Keratinocyte (primary cell): ENCODE data around the gene CELSR1. TPM values are rescaled to one million over a fixed set of nuclear protein-coding genes. Genes with fewer than 3 reads are reported as not detected.

Experiments used
- DNase-seq: peaks from one replicate; pipeline ENCODE4 v3.0.0-alpha.2; 2011; ENCODE audit warnings: low read depth, missing footprints, low spot score
- FAIRE-seq: peaks from 2 replicates; lab custom pipeline; 2011; peaks lifted over from hg19 to GRCh38; lab: Jason Lieb, UNC
- H2AFZ ChIP-seq: 2 replicates; pipeline ENCODE4 v1.6.0; 2012; ENCODE audit warnings: low read length, control low read depth, inconsistent platforms; ENCODE audit not compliant: control insufficient read depth
- H3K27ac ChIP-seq: 2 replicates; pipeline ENCODE4 v1.5.1; 2011; ENCODE audit warnings: low read length; ENCODE audit not compliant: control insufficient read depth, insufficient read depth
- H3K27me3 ChIP-seq: 3 replicates; pipeline ENCODE4 v1.6.0; 2011; ENCODE audit warnings: low read length; ENCODE audit not compliant: control insufficient read depth, insufficient read depth; ENCODE audit errors: extremely low read depth
- H3K36me3 ChIP-seq, 2 experiments: 2 replicates in 1 of 2; 3 replicates in 1 of 2; pipeline ENCODE4 v1.5.1; 2011; ENCODE audit warnings: low read length in 2 of 2, mild to moderate bottlenecking in 1 of 2; ENCODE audit not compliant: control insufficient read depth in 2 of 2, insufficient read depth in 2 of 2; ENCODE audit errors: extremely low read depth in 1 of 2
- H3K4me1 ChIP-seq: 3 replicates; pipeline ENCODE4 v1.5.1; 2011; ENCODE audit warnings: low read length; ENCODE audit not compliant: control insufficient read depth, insufficient read depth; ENCODE audit errors: extremely low read depth
- H3K4me2 ChIP-seq: 3 replicates; pipeline ENCODE4 v1.6.0; 2011; ENCODE audit warnings: low read depth, low read length; ENCODE audit not compliant: control insufficient read depth, insufficient read depth; ENCODE audit errors: extremely low read depth
- H3K4me3 ChIP-seq, 3 experiments: fragments of 200-600 bp in 1 of 3; sonication (generic) in 1 of 3; 2 replicates in 2 of 3; 3 replicates in 1 of 3; pipeline ENCODE4 v1.5.1; 2011 to 2016; ENCODE audit warnings: low read length in 3 of 3, mild to moderate bottlenecking in 3 of 3, control low read depth in 2 of 3, inconsistent platforms in 1 of 3, low read depth in 1 of 3, mixed read lengths in 1 of 3, mixed run types in 1 of 3, moderate library complexity in 1 of 3; ENCODE audit not compliant: control insufficient read depth in 2 of 3, insufficient read depth in 2 of 3; ENCODE audit errors: extremely low read depth in 1 of 3
- H3K79me2 ChIP-seq: 2 replicates; pipeline ENCODE4 v1.6.0; 2012; ENCODE audit warnings: low read length; ENCODE audit not compliant: control insufficient read depth, insufficient read depth
- H3K9ac ChIP-seq: 3 replicates; pipeline ENCODE4 v1.6.0; 2011; ENCODE audit warnings: low read length; ENCODE audit not compliant: control insufficient read depth, insufficient read depth; ENCODE audit errors: extremely low read depth
- H3K9me1 ChIP-seq: 3 replicates; pipeline ENCODE4 v1.6.0; 2011; ENCODE audit warnings: low read length; ENCODE audit not compliant: control insufficient read depth, insufficient read depth; ENCODE audit errors: extremely low read depth
- H3K9me3 ChIP-seq: 2 replicates; pipeline ENCODE4 v1.5.1; 2012; ENCODE audit warnings: low read depth, low read length; ENCODE audit not compliant: control insufficient read depth
- H4K20me1 ChIP-seq: 3 replicates; pipeline ENCODE4 v1.6.0; 2011; ENCODE audit warnings: low read length; ENCODE audit not compliant: control insufficient read depth, insufficient read depth; ENCODE audit errors: extremely low read depth
- CTCF ChIP-seq, 3 experiments: IDR thresholded peaks in 1 of 3; conservative IDR thresholded peaks in 1 of 3; optimal IDR thresholded peaks in 1 of 3; 2 replicates in 2 of 3; 3 replicates in 1 of 3; pipeline versions ENCODE3 to v1.5.1; 2011; ENCODE audit warnings: low read length in 3 of 3, mild to moderate bottlenecking in 3 of 3, moderate library complexity in 2 of 3, control low read depth in 1 of 3, inconsistent platforms in 1 of 3; ENCODE audit not compliant: insufficient read depth in 2 of 3; ENCODE audit errors: extremely low read depth in 1 of 3
- EZH2 ChIP-seq: IDR thresholded peaks from one replicate; pipeline ENCODE4 v1.6.1; 2012; ENCODE audit warnings: inconsistent platforms, mild to moderate bottlenecking, low read length, moderate library complexity
- dilution Hi-C: fragments of 300-500 bp; cut with MboI; formaldehyde crosslinking; loops from one replicate; pipeline ENCODE4 v1.7.0; 2020; ENCODE audit warnings: low sequenced_read_pairs; ENCODE audit not compliant: extremely low pct_ligation_motif_present
- polyA plus RNA-seq, 5 experiments: library from polyadenylated mRNA; depleted of rRNA in 3 of 5; stranded (reverse) in 3 of 5; stranded (forward) in 1 of 5; unstranded in 1 of 5; fragments of >200 nt; gene quantifications; 1 replicate in 1 of 5; 2 replicates in 3 of 5; 3 replicates in 1 of 5; pipeline versions ENCODE4 v1.2.1 to v1.2.3, GENCODE V29; 2011 to 2012; ENCODE audit warnings: missing spikeins in 2 of 5, low read depth in 1 of 5, low replicate concordance in 1 of 5

CELSR1 gene
- polyA plus RNA-seq, 1 donor (not counting 4 experiments of a cell fraction or from before 2014, with no cell fraction given): 16.1 TPM

- Histone ChIP-seq H2AFZ (no peak overlapping the region), H3K36me3 (peaks cover 13 to 28% of the 10 kb centered on the region in 2 experiments), H3K79me2 (no peaks in the 10 kb centered on the region), H3K27me3 (no peaks in the 10 kb centered on the region), H3K4me3 (no peak overlapping the region), H3K9me3 (no peaks in the 10 kb centered on the region), H4K20me1 (no peaks in the 10 kb centered on the region), H3K4me1 (no peaks in the 10 kb centered on the region), H3K9ac (no peak overlapping the region), H3K4me2 (no peak overlapping the region), H3K27ac (no peak overlapping the region), H3K9me1 (no peaks in the 10 kb centered on the region)
- DNase-seq (no peak), FAIRE-seq (no peak)
- dilution Hi-C loops: no loop called here
- TF ChIP-seq CTCF (optimal IDR thresholded peaks at IDR 0.05 in 1 of 3, IDR thresholded peaks at IDR 0.05 in 1 of 3, conservative IDR thresholded peaks at IDR 0.05 in 1 of 3; ENCODE audit: extremely low read depth in 1 of 3, insufficient read depth in 2 of 3, low read length in 3 of 3) (no peak), EZH2 (no peak)
Measured at GRCh38 chr22:46429325-46429853, 108.0 kb downstream of the CELSR1 start.

GRCh38 chr22:46428602-46429324 is 108.7 kb downstream of the CELSR1 start:
- Histone ChIP-seq H3K4me2 (no peak overlapping the region), H3K4me1 (no peaks in the 10 kb centered on the region), H3K27ac (no peak overlapping the region), H3K9ac (no peak overlapping the region), H3K36me3 (peaks cover 7 to 25% of the 10 kb centered on the region in 2 experiments), H4K20me1 (no peaks in the 10 kb centered on the region), H2AFZ (no peak overlapping the region), H3K79me2 (no peaks in the 10 kb centered on the region), H3K27me3 (no peaks in the 10 kb centered on the region), H3K9me3 (no peaks in the 10 kb centered on the region), H3K4me3 (no peak overlapping the region), H3K9me1 (no peaks in the 10 kb centered on the region)
- no peak for TF ChIP-seq CTCF (optimal IDR thresholded peaks at IDR 0.05 in 1 of 3, IDR thresholded peaks at IDR 0.05 in 1 of 3, conservative IDR thresholded peaks at IDR 0.05 in 1 of 3; ENCODE audit: extremely low read depth in 1 of 3, insufficient read depth in 2 of 3, low read length in 3 of 3)
- no peak for TF ChIP-seq EZH2
- DNase-seq: no peak
- dilution Hi-C loops: no loop called here
- no peak for FAIRE-seq
